HepG2 (cell line): ENCODE measurements around the gene DNPH1. TPM values are rescaled to one million over a fixed set of nuclear protein-coding genes. Genes with fewer than 3 reads are reported as not detected.

ENCODE experiments used
- BCL3 ChIP-seq: sonication (generic); formaldehyde crosslinking; IDR thresholded peaks from 2 replicates; pipeline ENCODE4 v1.5.1; 2020; ENCODE audit warnings: mild to moderate bottlenecking, missing genetic modification reagents, moderate library complexity
- CREB1 ChIP-seq, 2 experiments: fragments of 450-650 bp in 1 of 2; IDR thresholded peaks; 2 replicates each; pipeline ENCODE4 v1.6.1; 2016 to 2017; ENCODE audit warnings: control low read depth in 1 of 2, mild to moderate bottlenecking in 1 of 2, missing compliant biosample characterization in 1 of 2, missing genetic modification characterization in 1 of 2
- FOXK1 ChIP-seq: sonication (generic); formaldehyde crosslinking; IDR thresholded peaks from 2 replicates; pipeline ENCODE4 v1.4.0; 2020; ENCODE audit warnings: low read depth, missing genetic modification reagents, borderline replicate concordance
- GATAD2A ChIP-seq: IDR thresholded peaks from 2 replicates; pipeline ENCODE4 v1.6.1; 2016
- GTF3A ChIP-seq: sonication (generic); formaldehyde crosslinking; conservative IDR thresholded peaks from 2 replicates; pipeline ENCODE4 v1.4.0; 2020; ENCODE audit warnings: mild to moderate bottlenecking, missing genetic modification reagents
- KAT8 ChIP-seq: IDR thresholded peaks from 2 replicates; pipeline ENCODE4 v1.6.1; 2016; ENCODE audit warnings: missing genetic modification reagents, missing compliant biosample characterization
- KDM3A ChIP-seq: IDR thresholded peaks from 2 replicates; pipeline ENCODE4 v1.6.1; 2018; ENCODE audit warnings: low read depth, missing compliant biosample characterization
- KDM4B ChIP-seq: sonication (generic); formaldehyde crosslinking; IDR thresholded peaks from 2 replicates; pipeline ENCODE4 v1.4.0; 2020; ENCODE audit warnings: missing genetic modification reagents
- NRL ChIP-seq: sonication (generic); formaldehyde crosslinking; IDR thresholded peaks from 2 replicates; pipeline ENCODE4 v1.5.0; 2020; ENCODE audit warnings: missing genetic modification reagents, mild to moderate bottlenecking, moderate library complexity, borderline replicate concordance
- SMAD1 ChIP-seq: sonication (generic); formaldehyde crosslinking; IDR thresholded peaks from 2 replicates; pipeline ENCODE4 v1.4.0; 2020; ENCODE audit warnings: missing genetic modification reagents, low read depth, mild to moderate bottlenecking, borderline replicate concordance
- TARDBP ChIP-seq: sonication (generic); formaldehyde crosslinking; IDR thresholded peaks from 2 replicates; pipeline ENCODE4 v1.8.0; 2022; ENCODE audit warnings: mild to moderate bottlenecking, missing genetic modification reagents
- THAP11 ChIP-seq: IDR thresholded peaks from 2 replicates; pipeline ENCODE4 v1.6.1; 2016; ENCODE audit warnings: missing biosample characterization, missing genetic modification reagents
- TOE1 ChIP-seq: sonication (generic); formaldehyde crosslinking; IDR thresholded peaks from 2 replicates; pipeline ENCODE4 v1.4.0; 2020; ENCODE audit warnings: mild to moderate bottlenecking, missing genetic modification reagents
- ZNF574 ChIP-seq: sonication (generic); formaldehyde crosslinking; IDR thresholded peaks from 2 replicates; pipeline ENCODE4 v1.4.0; 2020; ENCODE audit warnings: missing genetic modification reagents
- ZNF598 ChIP-seq: sonication (generic); formaldehyde crosslinking; IDR thresholded peaks from 2 replicates; pipeline ENCODE4 v1.5.1; 2020; ENCODE audit warnings: mild to moderate bottlenecking, missing genetic modification reagents, borderline replicate concordance
- polyA plus RNA-seq, 8 experiments: library from polyadenylated mRNA; depleted of rRNA in 3 of 8; stranded (reverse) in 7 of 8; unstranded in 1 of 8; fragments of >200 nt; fragmentation: Illumina TruSeq in 4 of 8; extraction: Trizol in 4 of 8; gene quantifications; 2 replicates each; pipeline versions ENCODE4 v1.2.1 to v1.2.3, GENCODE V29; 2011 to 2016; ENCODE audit warnings: low read depth in 4 of 8, missing spikeins in 1 of 8, mixed read lengths in 1 of 8; ENCODE audit not compliant: insufficient read depth in 1 of 8
- total RNA-seq, 5 experiments: library from RNA; depleted of rRNA; stranded (reverse); fragments of >200 nt; fragmentation: Illumina TruSeq; extraction: Trizol; gene quantifications; 2 replicates each; pipeline ENCODE4 v1.2.3, GENCODE V29; 2016; ENCODE audit warnings: low read depth in 1 of 5
- TF ChIP-seq, protein P1 (sequence below): sonication (generic); formaldehyde crosslinking; IDR thresholded peaks from 2 replicates; pipeline ENCODE4 v1.5.1; 2020; ENCODE audit warnings: missing genetic modification reagents, mild to moderate bottlenecking, borderline replicate concordance
- TF ChIP-seq, protein P2 (sequence below): sonication (generic); formaldehyde crosslinking; IDR thresholded peaks from 2 replicates; pipeline ENCODE4 v1.4.0; 2020; ENCODE audit warnings: low read depth, missing genetic modification reagents
- TF ChIP-seq, protein P3 (sequence below): IDR thresholded peaks from 2 replicates; pipeline ENCODE4 v1.6.1; 2018; ENCODE audit warnings: missing genetic modification reagents, mild to moderate bottlenecking, missing compliant biosample characterization

DNPH1 gene
- total and polyA plus RNA-seq, 2 of the 13 experiments (the other 11 are each of a cell fraction or from before 2014, with no cell fraction given), result 56.5 to 75.1 TPM

- TF ChIP-seq, protein P1, sequence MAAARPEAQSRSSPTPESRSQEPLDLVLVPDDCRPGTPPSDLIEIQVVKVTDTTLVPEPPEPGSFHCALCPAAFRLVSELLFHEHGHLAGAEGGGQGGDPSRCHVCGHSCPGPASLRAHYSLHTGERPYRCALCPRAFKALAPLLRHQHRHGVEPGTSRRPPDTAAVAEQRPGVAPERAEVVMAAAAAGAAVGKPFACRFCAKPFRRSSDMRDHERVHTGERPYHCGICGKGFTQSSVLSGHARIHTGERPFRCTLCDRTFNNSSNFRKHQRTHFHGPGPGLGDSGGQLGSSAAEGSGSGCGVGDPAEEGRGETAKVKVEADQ (CRISPR knock-in tag), result peak; percentile 49; the same call in 1 of the 2 replicates
- TF ChIP-seq FOXK1 (CRISPR knock-in tag), result peak; percentile 55; the same call in 1 of the 2 replicates
- 0 out of 2 replicates have a peak, but pooled peaks have one; percentile 59 for TF ChIP-seq GTF3A (CRISPR knock-in tag)
- TF ChIP-seq, protein P2, sequence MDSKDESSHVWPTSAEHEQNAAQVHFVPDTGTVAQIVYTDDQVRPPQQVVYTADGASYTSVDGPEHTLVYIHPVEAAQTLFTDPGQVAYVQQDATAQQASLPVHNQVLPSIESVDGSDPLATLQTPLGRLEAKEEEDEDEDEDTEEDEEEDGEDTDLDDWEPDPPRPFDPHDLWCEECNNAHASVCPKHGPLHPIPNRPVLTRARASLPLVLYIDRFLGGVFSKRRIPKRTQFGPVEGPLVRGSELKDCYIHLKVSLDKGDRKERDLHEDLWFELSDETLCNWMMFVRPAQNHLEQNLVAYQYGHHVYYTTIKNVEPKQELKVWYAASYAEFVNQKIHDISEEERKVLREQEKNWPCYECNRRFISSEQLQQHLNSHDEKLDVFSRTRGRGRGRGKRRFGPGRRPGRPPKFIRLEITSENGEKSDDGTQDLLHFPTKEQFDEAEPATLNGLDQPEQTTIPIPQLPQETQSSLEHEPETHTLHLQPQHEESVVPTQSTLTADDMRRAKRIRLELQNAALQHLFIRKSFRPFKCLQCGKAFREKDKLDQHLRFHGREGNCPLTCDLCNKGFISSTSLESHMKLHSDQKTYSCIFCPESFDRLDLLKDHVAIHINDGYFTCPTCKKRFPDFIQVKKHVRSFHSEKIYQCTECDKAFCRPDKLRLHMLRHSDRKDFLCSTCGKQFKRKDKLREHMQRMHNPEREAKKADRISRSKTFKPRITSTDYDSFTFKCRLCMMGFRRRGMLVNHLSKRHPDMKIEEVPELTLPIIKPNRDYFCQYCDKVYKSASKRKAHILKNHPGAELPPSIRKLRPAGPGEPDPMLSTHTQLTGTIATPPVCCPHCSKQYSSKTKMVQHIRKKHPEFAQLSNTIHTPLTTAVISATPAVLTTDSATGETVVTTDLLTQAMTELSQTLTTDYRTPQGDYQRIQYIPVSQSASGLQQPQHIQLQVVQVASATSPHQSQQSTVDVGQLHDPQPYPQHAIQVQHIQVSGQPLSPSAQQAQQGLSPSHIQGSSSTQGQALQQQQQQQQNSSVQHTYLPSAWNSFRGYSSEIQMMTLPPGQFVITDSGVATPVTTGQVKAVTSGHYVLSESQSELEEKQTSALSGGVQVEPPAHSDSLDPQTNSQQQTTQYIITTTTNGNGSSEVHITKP (CRISPR knock-in tag), result 0 out of 2 replicates have a peak, but pooled peaks have one; percentile 13
- TF ChIP-seq THAP11, result peak; percentile 70; the same call in 1 of the 2 replicates
- TF ChIP-seq ZNF574, result peak; percentile 33; the same call in 1 of the 2 replicates
- no peak; the same call in 1 of the 2 replicates for TF ChIP-seq TOE1
- peak; percentile 63; the same call in 1 of the 2 replicates for TF ChIP-seq KAT8 (CRISPR knock-in tag)
- 0 out of 2 replicates have a peak, but pooled peaks have one; percentile 76 for TF ChIP-seq BCL3 (CRISPR knock-in tag)
- peak; percentile 82 for TF ChIP-seq KDM4B (CRISPR knock-in tag)
- TF ChIP-seq GATAD2A (CRISPR knock-in tag), result peak; percentile 93
- TF ChIP-seq SMAD1 (CRISPR knock-in tag), result peak; percentile 76; the same call in 1 of the 2 replicates
- peak; percentile 27; the same call in 1 of the 2 replicates for TF ChIP-seq KDM3A (CRISPR knock-in tag)
- TF ChIP-seq CREB1 (IDR thresholded peaks at IDR 0.05), result no peak
- no peak for TF ChIP-seq CREB1 (CRISPR knock-in tag; IDR thresholded peaks at IDR 0.05)
- TF ChIP-seq ZNF598, result peak; percentile 33; the same call in 1 of the 2 replicates
- peak; percentile 49; the same call in 1 of the 2 replicates for TF ChIP-seq TARDBP (CRISPR knock-in tag)
- TF ChIP-seq, protein P3, sequence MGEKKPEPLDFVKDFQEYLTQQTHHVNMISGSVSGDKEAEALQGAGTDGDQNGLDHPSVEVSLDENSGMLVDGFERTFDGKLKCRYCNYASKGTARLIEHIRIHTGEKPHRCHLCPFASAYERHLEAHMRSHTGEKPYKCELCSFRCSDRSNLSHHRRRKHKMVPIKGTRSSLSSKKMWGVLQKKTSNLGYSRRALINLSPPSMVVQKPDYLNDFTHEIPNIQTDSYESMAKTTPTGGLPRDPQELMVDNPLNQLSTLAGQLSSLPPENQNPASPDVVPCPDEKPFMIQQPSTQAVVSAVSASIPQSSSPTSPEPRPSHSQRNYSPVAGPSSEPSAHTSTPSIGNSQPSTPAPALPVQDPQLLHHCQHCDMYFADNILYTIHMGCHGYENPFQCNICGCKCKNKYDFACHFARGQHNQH (CRISPR knock-in tag), result peak; percentile 92
- TF ChIP-seq NRL, result peak; percentile 38
Observed at GRCh38 chr6:43263314-43264178, 34.3 kb upstream of the DNPH1 start (continued).
